Effector memory CD4-positive, alpha-beta T cell (primary cell): ENCODE measurements around the gene CCDC110.

ENCODE experiments used
- DNase-seq, 3 donors: peaks; one replicate each; pipeline ENCODE4 v3.0.0-alpha.2; 2020
- H3K27ac ChIP-seq: 2 replicates; pipeline ENCODE4 v1.7.0; 2013; ENCODE audit warnings: mild to moderate bottlenecking, low read length, moderate library complexity; ENCODE audit not compliant: insufficient read depth, poor library complexity, severe bottlenecking
- H3K27me3 ChIP-seq: replicated peaks from 2 replicates; pipeline ENCODE4 v1.7.0; 2013; ENCODE audit warnings: mild to moderate bottlenecking, low read length; ENCODE audit not compliant: insufficient read depth, control insufficient read depth, poor library complexity, severe bottlenecking
- H3K36me3 ChIP-seq: 2 replicates; pipeline ENCODE4 v1.7.0; 2013; ENCODE audit warnings: mild to moderate bottlenecking, low read length, moderate library complexity; ENCODE audit not compliant: control insufficient read depth, insufficient read depth
- H3K4me1 ChIP-seq: 2 replicates; pipeline ENCODE4 v1.7.0; 2013; ENCODE audit warnings: low read length, mild to moderate bottlenecking; ENCODE audit not compliant: control insufficient read depth, insufficient read depth, poor library complexity, severe bottlenecking
- H3K4me3 ChIP-seq: 2 replicates; pipeline ENCODE4 v1.7.0; 2013; ENCODE audit warnings: low read length, low read depth, mild to moderate bottlenecking; ENCODE audit not compliant: insufficient read depth, poor library complexity, severe bottlenecking
- H3K9me3 ChIP-seq: 2 replicates; pipeline ENCODE4 v1.7.0; 2013; ENCODE audit warnings: mild to moderate bottlenecking, low read length, moderate library complexity; ENCODE audit not compliant: control insufficient read depth

CCDC110 gene

GRCh38 chr4:185425647-185426352 is 45.7 kb downstream of the CCDC110 start, which contains the start of gene UFSP2:
UFSP2 (minus strand) TSS chr4:185425964; CDS start chr4:185425868, 96 bp downstream.
- no peaks in the 10 kb centered on the region for H3K9me3 ChIP-seq

GRCh38 chr4:185424905-185425646 is 46.5 kb downstream of the CCDC110 start:
- Histone ChIP-seq H3K4me1 (peaks cover 10% of the 10 kb centered on the region), H3K4me3 (peak overlapping the region; percentile 78), H3K9me3 (no peaks in the 10 kb centered on the region), H3K27me3 (no peaks in the 10 kb centered on the region), H3K27ac (peak overlapping the region; percentile 99), H3K36me3 (no peaks in the 10 kb centered on the region)
- no peak for DNase-seq

More at GRCh38 chr4:185425647-185426352, 45.7 kb downstream of the CCDC110 start, which contains the start of gene UFSP2:
- Histone ChIP-seq H3K4me1 (peaks cover 10% of the 10 kb centered on the region), H3K36me3 (no peaks in the 10 kb centered on the region), H3K4me3 (peak within 1 kb of the TSS; percentile 78), H3K27me3 (no peaks in the 10 kb centered on the region), H3K27ac (peak within 1 kb of the TSS; percentile 99)
- peak; percentile 81 to 88 (median 83) for DNase-seq

GRCh38 chr4:185421366-185422124 is 50.0 kb downstream of the CCDC110 start:
- H3K27ac ChIP-seq: no peak overlapping the region
- DNase-seq: no peak
- H3K4me3 ChIP-seq: no peak overlapping the region
- H3K27me3 ChIP-seq: no peaks in the 10 kb centered on the region
- peaks cover 10% of the 10 kb centered on the region for H3K4me1 ChIP-seq
- no peaks in the 10 kb centered on the region for H3K9me3 ChIP-seq
- peaks cover 3% of the 10 kb centered on the region for H3K36me3 ChIP-seq

GRCh38 chr4:185416955-185417354 is 54.6 kb downstream of the CCDC110 start:
- H3K27me3 ChIP-seq: no peaks in the 10 kb centered on the region
- DNase-seq: no peak
- H3K27ac ChIP-seq: no peak overlapping the region
- no peaks in the 10 kb centered on the region for H3K4me1 ChIP-seq
- H3K36me3 ChIP-seq: peaks cover 13% of the 10 kb centered on the region
- H3K9me3 ChIP-seq: no peaks in the 10 kb centered on the region
- no peak overlapping the region for H3K4me3 ChIP-seq

- Histone ChIP-seq H3K9me3 (no peaks in the 10 kb centered on the region), H3K4me1 (no peaks in the 10 kb centered on the region), H3K36me3 (peaks cover 22% of the 10 kb centered on the region), H3K4me3 (no peak overlapping the region), H3K27me3 (no peaks in the 10 kb centered on the region), H3K27ac (no peak overlapping the region)
- DNase-seq: no peak
Observed at GRCh38 chr4:185412412-185412811, 59.1 kb downstream of the CCDC110 start.

- DNase-seq: no peak
- Histone ChIP-seq H3K4me1 (no peaks in the 10 kb centered on the region), H3K27me3 (no peaks in the 10 kb centered on the region), H3K27ac (no peak overlapping the region), H3K9me3 (no peaks in the 10 kb centered on the region), H3K4me3 (no peak overlapping the region), H3K36me3 (peaks cover 22% of the 10 kb centered on the region)
Observed at GRCh38 chr4:185411849-185412248, 59.7 kb downstream of the CCDC110 start.

GRCh38 chr4:185408432-185408831 is 63.1 kb downstream of the CCDC110 start:
- H3K36me3 ChIP-seq: peaks cover 17% of the 10 kb centered on the region
- no peaks in the 10 kb centered on the region for H3K9me3 ChIP-seq
- no peak overlapping the region for H3K27ac ChIP-seq
- H3K27me3 ChIP-seq: no peaks in the 10 kb centered on the region
- DNase-seq: no peak
- no peaks in the 10 kb centered on the region for H3K4me1 ChIP-seq
- H3K4me3 ChIP-seq: no peak overlapping the region

- DNase-seq: no peak
- no peak overlapping the region for H3K4me3 ChIP-seq
- H3K9me3 ChIP-seq: no peaks in the 10 kb centered on the region
- H3K36me3 ChIP-seq: peaks cover 35% of the 10 kb centered on the region
- no peak overlapping the region for H3K27ac ChIP-seq
- H3K27me3 ChIP-seq: no peaks in the 10 kb centered on the region
- H3K4me1 ChIP-seq: no peaks in the 10 kb centered on the region
Observed at GRCh38 chr4:185405296-185405999, 66.1 kb downstream of the CCDC110 start.

GRCh38 chr4:185404031-185404430 is 67.5 kb downstream of the CCDC110 start:
- Histone ChIP-seq H3K27me3 (no peaks in the 10 kb centered on the region), H3K4me1 (no peaks in the 10 kb centered on the region), H3K9me3 (no peaks in the 10 kb centered on the region), H3K27ac (no peak overlapping the region), H3K4me3 (no peak overlapping the region), H3K36me3 (peaks cover 45% of the 10 kb centered on the region)
- DNase-seq: no peak
